NCI-H1930 (cell line): ENCODE results near the gene STOML1.

Experiments used
- DNase-seq, 2 experiments: peaks; one replicate each; lab custom pipeline; 2025; lab: John Stamatoyannopoulos, UW

STOML1 gene

GRCh38 chr15:73928971-73929627 is 63.0 kb downstream of the STOML1 start:
- no peak for DNase-seq
